Mesendoderm (in vitro differentiated cells): ENCODE data around the gene LGR6.

Experiments used
- DNase-seq: peaks from one replicate; pipeline ENCODE4 v3.0.0; 2013
- H2AK5ac ChIP-seq: 2 replicates; pipeline ENCODE4 v1.6.1; 2013; ENCODE audit warnings: low read length, inconsistent platforms
- H2BK120ac ChIP-seq: 2 replicates; pipeline ENCODE4 v1.6.1; 2013; ENCODE audit warnings: low read depth, mild to moderate bottlenecking, low read length, moderate library complexity, mixed read lengths
- H2BK15ac ChIP-seq: replicated peaks from 2 replicates; pipeline ENCODE4 v1.6.1; 2013; ENCODE audit warnings: low read depth, mild to moderate bottlenecking, moderate library complexity
- H2BK5ac ChIP-seq: 2 replicates; pipeline ENCODE4 v1.6.1; 2013; ENCODE audit warnings: low read length, inconsistent platforms
- H3K18ac ChIP-seq: 2 replicates; pipeline ENCODE4 v1.6.1; 2013; ENCODE audit warnings: mild to moderate bottlenecking, low read length, mixed read lengths
- H3K23ac ChIP-seq: one replicate; pipeline ENCODE4 v1.6.1; 2013; ENCODE audit warnings: low read length
- H3K27ac ChIP-seq: 2 replicates; pipeline ENCODE4 v1.5.1; 2013; ENCODE audit warnings: low read depth, mild to moderate bottlenecking, inconsistent platforms, low read length, moderate library complexity
- H3K27me3 ChIP-seq: 2 replicates; pipeline ENCODE4 v1.6.1; 2013; ENCODE audit warnings: low read length, control low read depth, mild to moderate bottlenecking, inconsistent platforms; ENCODE audit not compliant: insufficient read depth, poor library complexity
- H3K36me3 ChIP-seq: 2 replicates; pipeline ENCODE4 v1.6.1; 2013; ENCODE audit warnings: low read length, inconsistent platforms; ENCODE audit not compliant: control insufficient read depth, insufficient read depth
- H3K4ac ChIP-seq: one replicate; pipeline ENCODE4 v1.6.1; 2013; ENCODE audit warnings: low read depth, mild to moderate bottlenecking, low read length, moderate library complexity
- H3K4me1 ChIP-seq: 2 replicates; pipeline ENCODE4 v1.6.1; 2013; ENCODE audit warnings: low read depth, low read length, inconsistent platforms; ENCODE audit not compliant: control insufficient read depth
- H3K4me2 ChIP-seq: 2 replicates; pipeline ENCODE4 v1.6.1; 2013; ENCODE audit warnings: low read length
- H3K4me3 ChIP-seq: 2 replicates; pipeline ENCODE4 v1.5.1; 2013; ENCODE audit warnings: mild to moderate bottlenecking, low read length
- H3K56ac ChIP-seq: one replicate; pipeline ENCODE4 v1.6.1; 2013; ENCODE audit warnings: low read length
- H3K79me1 ChIP-seq: 2 replicates; pipeline ENCODE4 v1.6.1; 2013; ENCODE audit warnings: low read length, inconsistent platforms
- H3K79me2 ChIP-seq: 2 replicates; pipeline ENCODE4 v1.6.1; 2013; ENCODE audit warnings: mild to moderate bottlenecking, low read length; ENCODE audit not compliant: control insufficient read depth, insufficient read depth
- H3K9ac ChIP-seq: 2 replicates; pipeline ENCODE4 v1.6.1; 2013; ENCODE audit warnings: low read length, inconsistent platforms
- H4K5ac ChIP-seq: one replicate; pipeline ENCODE4 v1.6.1; 2013; ENCODE audit warnings: low read length
- H4K8ac ChIP-seq: one replicate; pipeline ENCODE4 v1.6.1; 2013; ENCODE audit warnings: low read depth, mild to moderate bottlenecking, control low read depth, low read length, moderate library complexity
- WGBS: extraction: QIAGEN DNeasy Blood & Tissue Kit; methylation state at CpG from one replicate; pipeline ENCODE4 v1.1.7; 2013; ENCODE audit warnings: low lambda C conversion rate, missing lambda C conversion rate; ENCODE audit not compliant: insufficient coverage; ENCODE audit errors: extremely low coverage; 5-methylcytosine and 5-hydroxymethylcytosine counted together

Gene LGR6

DNA sequence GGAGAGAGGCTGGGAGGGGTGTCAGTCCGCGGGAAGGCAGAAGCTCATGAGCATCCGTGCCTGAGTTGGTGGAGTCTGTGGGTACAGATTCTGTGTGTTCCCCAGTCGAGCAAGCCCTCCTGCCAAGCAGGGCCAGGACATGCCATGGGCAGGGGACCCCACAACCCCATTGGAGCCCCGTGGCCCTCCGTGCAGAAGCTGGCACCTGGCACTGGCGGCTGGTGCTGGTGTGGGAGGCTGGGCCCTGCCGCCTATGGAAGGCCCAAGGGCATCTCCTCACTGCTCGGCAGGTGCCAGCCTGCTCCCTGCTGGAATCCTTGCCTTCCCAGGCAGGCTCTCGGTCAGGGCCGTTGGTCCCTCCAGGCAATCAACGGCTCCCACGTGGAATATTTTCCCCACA, 74.4 kb downstream of the LGR6 start:
- Histone ChIP-seq H3K4me3 (no peak overlapping the region), H3K23ac (no peak overlapping the region), H2AK5ac (no peak overlapping the region), H2BK120ac (no peak overlapping the region), H3K27ac (no peak overlapping the region), H4K5ac (no peak overlapping the region), H3K9ac (no peak overlapping the region), H3K36me3 (no peaks in the 10 kb centered on the region), H4K8ac (no peak overlapping the region), H3K4me1 (no peaks in the 10 kb centered on the region), H3K79me2 (no peaks in the 10 kb centered on the region), H3K56ac (no peak overlapping the region), H2BK5ac (no peak overlapping the region), H3K4me2 (no peak overlapping the region), H3K27me3 (no peaks in the 10 kb centered on the region), H3K79me1 (no peaks in the 10 kb centered on the region), H3K4ac (no peak overlapping the region), H2BK15ac (no peak overlapping the region), H3K18ac (no peak overlapping the region)
- no CpG with 5 or more reads among the region's 13 CpGs for WGBS
- DNase-seq = no peak

DNA sequence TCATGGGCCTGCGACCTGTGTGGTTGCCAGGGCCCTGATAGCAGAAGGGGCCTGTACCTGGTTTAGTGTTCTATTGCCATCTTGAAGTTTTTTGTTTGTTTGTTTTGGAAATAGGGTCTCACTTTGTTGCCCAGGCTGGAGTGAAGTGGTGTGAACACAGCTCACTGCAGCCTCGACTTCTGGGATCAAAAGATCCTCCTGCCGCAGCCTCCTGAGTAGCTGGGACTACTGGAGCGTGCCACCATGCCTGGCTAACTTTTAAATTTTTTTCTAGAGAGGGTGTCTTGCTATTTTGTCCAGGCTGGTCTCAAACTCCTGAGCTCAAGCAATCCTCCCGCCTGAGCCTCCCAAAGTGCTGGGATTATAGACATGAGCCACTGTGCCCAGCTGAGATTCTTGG, 75.2 kb downstream of the LGR6 start:
- Histone ChIP-seq H2BK5ac (no peak overlapping the region), H2BK15ac (no peak overlapping the region), H3K9ac (no peak overlapping the region), H3K4me1 (no peaks in the 10 kb centered on the region), H3K4me3 (no peak overlapping the region), H4K8ac (no peak overlapping the region), H3K18ac (no peak overlapping the region), H3K27me3 (no peaks in the 10 kb centered on the region), H2AK5ac (no peak overlapping the region), H4K5ac (no peak overlapping the region), H3K4ac (no peak overlapping the region), H2BK120ac (no peak overlapping the region), H3K56ac (no peak overlapping the region), H3K23ac (no peak overlapping the region), H3K36me3 (no peaks in the 10 kb centered on the region), H3K79me1 (no peaks in the 10 kb centered on the region), H3K27ac (no peak overlapping the region), H3K4me2 (no peak overlapping the region), H3K79me2 (no peaks in the 10 kb centered on the region)
- no CpG with 5 or more reads among the region's 5 CpGs for WGBS
- no peak for DNase-seq

DNA sequence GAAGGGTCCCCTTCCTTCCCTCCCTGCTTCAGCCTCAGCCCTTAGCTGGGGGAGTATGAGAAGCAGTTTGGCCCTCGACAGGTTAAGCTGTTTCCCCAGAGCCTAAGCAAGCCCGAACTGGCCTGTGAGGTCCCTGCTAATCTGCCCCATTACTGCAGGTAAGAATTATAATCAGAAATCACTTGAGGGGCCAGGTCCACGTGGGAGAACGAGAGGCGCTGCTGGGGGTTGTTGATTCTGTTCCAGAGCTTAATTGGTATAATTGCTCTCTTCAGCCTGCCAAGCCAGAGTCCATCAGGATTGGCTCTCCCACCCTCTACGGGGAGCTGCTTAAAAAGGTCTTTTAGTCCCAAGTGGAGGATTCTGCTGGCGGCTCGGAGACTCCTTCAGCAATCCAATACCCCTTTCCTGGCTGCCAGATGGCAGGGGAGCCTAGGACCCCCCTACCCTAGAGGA, 77.3 kb downstream of the LGR6 start:
- Histone ChIP-seq H3K4me3 (no peak overlapping the region), H3K27me3 (no peaks in the 10 kb centered on the region), H3K18ac (no peak overlapping the region), H2BK120ac (no peak overlapping the region), H2AK5ac (no peak overlapping the region), H3K23ac (no peak overlapping the region), H3K56ac (no peak overlapping the region), H2BK15ac (no peak overlapping the region), H3K4me1 (no peaks in the 10 kb centered on the region), H4K5ac (no peak overlapping the region), H4K8ac (no peak overlapping the region), H3K4ac (no peak overlapping the region), H3K4me2 (no peak overlapping the region), H3K9ac (no peak overlapping the region), H3K27ac (no peak overlapping the region), H3K79me2 (no peaks in the 10 kb centered on the region), H2BK5ac (no peak overlapping the region), H3K36me3 (no peaks in the 10 kb centered on the region), H3K79me1 (no peaks in the 10 kb centered on the region)
- no peak for DNase-seq
- WGBS = no CpG with 5 or more reads among the region's 8 CpGs

DNA sequence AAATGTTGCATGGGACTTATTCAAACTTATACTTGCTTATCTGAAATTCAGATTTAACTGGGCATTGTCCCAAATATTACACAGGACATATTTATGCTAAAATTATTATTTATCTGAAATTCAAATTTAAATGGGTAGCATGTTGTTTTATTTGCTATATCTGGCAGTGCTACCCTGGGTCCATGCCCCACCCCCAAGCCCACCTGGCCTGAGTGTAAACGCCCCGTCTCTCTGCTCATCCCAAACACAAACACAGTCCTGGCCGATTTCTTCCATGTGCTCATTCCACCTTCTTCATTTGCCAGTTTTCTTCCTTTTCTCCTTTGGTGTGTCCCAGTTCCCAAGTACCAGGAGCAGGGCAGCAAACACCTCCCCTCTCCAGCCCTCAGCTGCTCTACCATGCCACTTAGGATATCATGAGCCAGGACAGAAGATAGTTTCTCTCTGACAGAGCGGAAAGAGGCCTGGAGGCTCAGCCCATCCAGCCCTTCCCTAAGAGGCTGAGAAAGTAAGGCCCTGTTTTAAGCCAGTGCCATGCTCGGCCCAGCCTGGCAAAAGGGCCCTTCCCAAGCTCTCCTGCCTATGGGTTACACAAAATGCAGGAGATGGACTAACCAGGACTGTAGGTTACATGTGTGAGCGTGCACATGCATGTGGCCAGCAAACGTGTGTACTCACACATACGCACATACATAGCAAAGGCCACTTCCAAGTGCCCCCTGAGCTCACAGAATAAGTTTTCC, 78.7 kb downstream of the LGR6 start:
- Histone ChIP-seq H4K8ac (no peak overlapping the region), H2BK15ac (no peak overlapping the region), H3K4me1 (no peaks in the 10 kb centered on the region), H3K4me2 (no peak overlapping the region), H3K79me2 (no peaks in the 10 kb centered on the region), H2BK5ac (no peak overlapping the region), H3K23ac (no peak overlapping the region), H3K79me1 (no peaks in the 10 kb centered on the region), H3K9ac (no peak overlapping the region), H2BK120ac (no peak overlapping the region), H3K27me3 (no peaks in the 10 kb centered on the region), H3K36me3 (no peaks in the 10 kb centered on the region), H3K18ac (no peak overlapping the region), H3K4me3 (no peak overlapping the region), H2AK5ac (no peak overlapping the region), H3K56ac (no peak overlapping the region), H3K4ac (no peak overlapping the region), H3K27ac (no peak overlapping the region), H4K5ac (no peak overlapping the region)
- DNase-seq = no peak
- no CpG with 5 or more reads among the region's 8 CpGs for WGBS

DNA sequence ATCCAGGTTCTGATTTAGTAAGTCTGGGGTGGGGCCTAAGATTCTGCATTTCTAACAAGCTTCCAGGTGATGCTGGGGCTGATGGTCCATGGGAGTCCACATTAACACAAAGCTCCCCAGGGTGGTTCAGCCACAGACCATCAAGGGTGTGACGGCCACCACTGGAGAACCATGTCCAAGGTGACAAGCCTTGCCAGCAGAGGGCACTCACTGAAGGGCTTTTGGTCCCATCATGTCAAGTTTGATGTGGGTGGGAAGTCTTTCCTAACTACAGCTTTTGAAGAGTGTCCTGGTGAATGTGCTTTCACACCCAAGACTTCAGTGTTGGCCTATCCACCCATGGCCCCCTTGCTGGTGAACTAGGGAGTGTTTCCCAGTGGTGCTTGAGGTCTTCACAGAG, 81.0 kb downstream of the LGR6 start:
- Histone ChIP-seq H2BK15ac (no peak overlapping the region), H4K8ac (no peak overlapping the region), H3K9ac (no peak overlapping the region), H2BK5ac (no peak overlapping the region), H3K18ac (no peak overlapping the region), H3K36me3 (no peaks in the 10 kb centered on the region), H3K4me1 (no peaks in the 10 kb centered on the region), H3K4ac (no peak overlapping the region), H3K4me2 (no peak overlapping the region), H3K56ac (no peak overlapping the region), H3K27me3 (no peaks in the 10 kb centered on the region), H3K27ac (no peak overlapping the region), H2BK120ac (no peak overlapping the region), H2AK5ac (no peak overlapping the region), H3K79me1 (no peaks in the 10 kb centered on the region), H3K4me3 (no peak overlapping the region), H4K5ac (no peak overlapping the region), H3K79me2 (no peaks in the 10 kb centered on the region), H3K23ac (no peak overlapping the region)
- WGBS = no CpG with 5 or more reads among the region's 1 CpG
- peak; percentile 59 for DNase-seq
